GM19035 (cell line): ENCODE data around the gene TNFSF9.
"Not testable (repeated sequence)": the region's sequence is repeated elsewhere in the genome, so short reads cannot be mapped to it uniquely, and the experiment has no call there.

Experiments used
- ATAC-seq: cut with Tn5 transposase; IDR thresholded peaks from one replicate; pipeline ENCODE4 v1.9.1; 2021; ENCODE audit not compliant: unreplicated experiment

Gene TNFSF9

DNA sequence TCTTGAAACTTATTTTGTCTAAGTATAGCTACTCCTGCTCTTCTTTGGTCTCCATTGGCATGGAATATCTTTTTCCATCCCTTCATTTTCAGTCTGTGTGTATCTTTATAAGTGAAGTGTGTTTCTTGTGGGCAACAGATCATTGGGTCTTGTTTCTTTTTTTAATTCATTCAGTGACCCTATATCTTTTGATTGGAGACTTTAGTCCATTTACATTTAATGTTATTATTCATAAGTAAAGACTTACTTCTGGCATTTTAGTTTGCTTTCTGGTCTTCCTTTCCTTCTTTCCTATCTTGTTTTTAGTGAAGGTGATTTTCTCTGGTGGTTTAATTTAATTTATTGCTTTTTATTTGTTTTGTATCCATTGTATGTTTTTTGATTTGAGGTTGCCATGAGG, 40.3 kb downstream of the TNFSF9 start:
- ATAC-seq = no peak

DNA sequence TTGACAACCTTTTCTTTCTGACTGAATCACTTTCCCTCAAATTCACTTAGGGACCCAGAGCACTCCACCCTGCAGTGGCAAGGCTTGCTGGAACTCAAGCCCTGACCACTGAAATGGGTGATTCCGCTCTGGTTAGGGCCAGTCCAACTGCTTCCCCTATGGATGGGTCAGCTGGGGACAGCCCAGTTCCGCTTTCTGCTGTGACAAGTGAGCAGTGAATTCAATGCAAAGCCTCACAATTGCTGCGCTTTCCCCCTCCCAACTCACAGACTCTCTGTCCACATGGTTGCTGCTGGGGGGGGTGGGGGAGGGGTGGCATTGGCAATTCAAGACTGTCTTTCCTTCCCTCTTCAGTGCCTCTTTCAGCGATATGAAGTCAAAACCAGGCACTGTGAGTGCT, 41.4 kb downstream of the TNFSF9 start:
- ATAC-seq = no peak

DNA sequence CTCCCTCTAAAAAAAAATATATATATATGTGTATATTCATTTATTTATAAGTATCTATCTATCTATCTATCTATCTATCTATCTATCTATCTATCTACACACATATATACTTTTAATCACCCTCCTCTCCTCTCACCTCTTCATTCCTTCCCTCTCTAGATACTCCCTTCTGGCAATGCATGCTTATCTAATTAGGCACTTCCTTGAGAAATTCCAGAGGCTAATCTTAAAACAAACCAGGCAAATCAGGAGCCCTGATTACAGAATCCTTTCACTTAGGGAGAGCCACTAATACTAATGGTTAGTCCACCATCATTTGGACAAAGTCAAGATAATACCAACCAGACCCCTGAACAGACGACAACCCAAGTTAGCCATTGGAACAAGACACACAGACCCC, 42.5 kb downstream of the TNFSF9 start:
- ATAC-seq = no peak

DNA sequence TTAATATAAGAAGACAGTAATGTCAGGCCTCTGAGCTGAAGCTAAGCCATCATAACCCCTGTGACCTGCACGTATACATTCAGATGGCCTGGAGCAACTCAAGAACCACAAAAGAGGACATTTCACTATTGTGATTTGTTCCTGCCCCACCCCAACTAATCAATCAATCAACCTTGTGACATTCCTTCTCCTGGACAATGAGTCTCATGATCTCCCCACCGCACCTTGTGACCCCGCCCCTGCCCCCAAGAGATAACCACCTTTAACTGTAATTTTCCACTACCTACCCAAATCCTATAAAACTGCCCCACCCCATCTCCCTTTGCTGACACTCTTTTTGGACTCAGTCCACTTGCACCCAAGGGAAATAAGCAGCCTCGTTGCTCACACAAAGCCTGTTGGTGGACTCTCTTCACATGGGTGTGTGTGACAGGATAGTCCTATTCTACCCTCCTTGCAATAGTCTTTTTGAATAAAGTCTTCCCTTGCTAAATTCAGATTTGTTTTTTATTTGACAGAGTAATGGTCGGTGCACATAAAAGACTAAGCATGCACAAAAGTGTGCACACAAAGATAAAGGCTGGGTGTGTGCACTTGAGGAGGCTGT, 46.1 kb downstream of the TNFSF9 start:
- ATAC-seq = no peak

DNA sequence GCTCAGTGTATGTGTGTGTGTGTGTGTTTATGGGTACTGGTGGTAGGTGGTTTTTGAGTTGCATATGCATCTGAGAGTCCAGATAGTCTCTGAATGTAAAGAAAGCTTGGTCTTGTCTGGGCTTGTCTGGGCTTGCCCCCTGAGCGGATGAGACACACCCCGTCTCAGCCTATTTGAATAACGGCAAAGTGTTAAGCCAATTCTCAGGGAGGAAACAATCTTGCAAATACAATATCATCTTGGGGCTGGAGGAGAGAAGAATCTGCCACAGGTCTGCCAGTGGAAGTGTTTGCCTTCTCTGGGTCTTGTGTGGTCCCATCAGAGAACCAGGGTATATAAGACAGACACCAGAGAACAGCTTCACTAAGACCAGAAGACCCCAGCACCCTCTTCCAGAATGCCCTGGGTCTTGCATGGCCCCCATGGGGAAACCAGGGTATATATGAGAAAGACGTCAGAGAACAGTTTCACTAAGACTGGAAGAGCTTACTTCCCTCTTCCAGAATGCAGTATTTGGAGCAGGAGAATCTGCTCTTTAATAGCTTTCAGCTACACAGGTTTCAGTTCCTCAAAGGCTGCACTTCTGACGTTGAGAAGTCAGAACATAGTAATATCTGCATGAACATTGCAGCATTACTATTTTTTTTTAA, 46.8 kb downstream of the TNFSF9 start:
- ATAC-seq = peak; percentile 81

DNA sequence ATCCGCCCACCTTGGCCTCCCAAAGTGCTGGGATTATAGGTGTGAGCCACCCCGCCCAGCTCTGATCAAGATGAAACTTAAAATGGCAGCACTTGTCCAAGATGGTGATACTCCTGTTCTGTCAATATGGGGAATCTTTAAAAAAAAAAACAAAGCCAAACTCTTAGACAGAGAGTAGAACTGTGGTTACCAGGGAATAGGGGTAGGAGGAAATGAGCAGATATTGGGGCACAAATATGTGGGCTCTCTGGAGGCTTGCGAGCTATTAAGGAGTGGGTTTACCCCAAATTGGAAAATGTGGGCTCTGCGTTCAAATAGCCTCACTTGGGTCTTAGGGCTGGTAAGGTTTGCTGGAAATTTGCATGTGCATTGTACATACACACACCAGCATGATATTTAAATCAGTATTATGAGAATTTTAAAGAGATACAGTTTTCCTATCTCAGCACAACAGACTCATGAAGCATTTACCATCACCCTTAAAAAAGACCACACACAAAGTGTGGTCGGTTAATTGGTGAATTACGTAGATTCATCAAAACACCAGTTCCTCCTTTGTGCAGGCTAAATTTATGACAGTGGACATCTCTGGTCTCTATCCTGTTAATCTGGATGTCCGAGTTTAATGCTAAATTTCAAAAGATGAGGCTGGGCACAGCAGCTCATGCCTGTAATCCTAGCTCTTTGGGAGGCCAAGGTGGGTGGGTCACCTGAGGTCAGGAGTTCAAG, 48.8 kb downstream of the TNFSF9 start:
- no peak for ATAC-seq

DNA sequence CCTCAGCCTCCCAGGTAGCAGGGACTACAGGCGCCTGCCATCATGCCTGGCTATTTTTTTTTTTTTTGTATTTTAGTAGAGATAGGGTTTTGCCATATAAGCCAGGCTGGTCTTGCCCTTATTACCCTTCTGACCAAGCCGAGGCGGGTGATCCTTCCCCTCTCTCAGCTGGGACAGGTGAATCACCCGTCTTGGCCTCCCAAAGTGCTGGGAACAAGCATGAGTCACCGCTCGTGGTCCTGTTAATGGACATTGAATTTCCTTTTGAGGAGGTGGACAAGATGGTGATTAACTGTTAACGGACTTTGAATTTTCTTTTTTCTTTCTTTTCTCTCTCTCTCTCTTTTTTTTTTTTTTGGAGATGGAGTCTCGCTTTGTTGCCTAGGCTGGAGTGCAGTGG, 49.5 kb downstream of the TNFSF9 start:
- no peak for ATAC-seq

DNA sequence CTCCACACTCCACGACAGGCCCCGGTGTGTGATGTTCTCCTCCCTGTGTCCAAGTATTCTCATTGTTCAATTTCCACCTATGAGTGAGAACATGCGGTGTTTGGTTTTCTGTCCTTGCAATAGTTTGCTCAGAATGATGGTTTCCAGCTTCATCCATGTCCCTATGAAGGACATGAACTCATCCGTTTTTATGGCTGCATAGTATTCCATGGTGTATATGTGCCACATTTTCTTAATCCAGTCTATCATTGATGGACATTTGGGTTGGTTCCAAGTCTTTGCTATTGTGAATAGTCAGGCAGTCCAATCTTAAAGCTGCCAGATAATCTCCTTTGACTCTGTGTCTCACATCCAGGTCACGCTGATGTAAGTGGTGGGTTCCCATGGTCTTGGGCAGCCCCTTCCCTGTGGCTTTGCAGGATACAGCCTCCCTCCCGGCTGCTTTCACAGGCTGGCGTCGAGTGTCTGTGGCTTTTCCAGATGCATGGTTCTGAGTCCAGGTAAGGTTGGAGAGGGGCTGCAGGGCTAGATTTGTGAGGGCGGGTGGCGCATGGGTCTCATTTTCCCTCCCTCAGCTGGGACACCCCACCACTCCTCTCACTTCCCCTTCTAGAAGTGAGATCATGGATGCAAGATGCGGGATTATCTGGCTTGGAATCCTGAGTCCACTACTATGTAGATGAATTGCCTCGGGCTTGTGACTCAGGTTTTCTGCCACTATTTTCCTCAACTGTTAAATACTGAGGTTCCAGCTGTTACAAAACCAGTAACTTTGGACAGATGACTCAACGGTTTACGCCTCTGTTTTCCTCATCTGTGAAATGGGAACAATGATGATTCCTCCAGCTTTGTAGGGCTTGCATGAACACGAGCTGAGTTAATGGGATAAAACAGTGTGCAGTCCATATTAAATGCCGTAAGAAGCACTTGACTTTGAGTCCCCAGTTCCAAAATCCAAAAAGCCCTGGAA, 52.0 kb downstream of the TNFSF9 start:
- ATAC-seq = not testable (repeated sequence)
